Subcutaneous abdominal adipose tissue (tissue), 5 donors: ENCODE results near the gene GBX1.

Experiments
- H3K27ac ChIP-seq: one replicate; pipeline ENCODE4 v1.7.0; 2013; ENCODE audit warnings: low read depth, mild to moderate bottlenecking, inconsistent platforms, low read length, moderate library complexity
- H3K27me3 ChIP-seq, 5 donors: one replicate each; pipeline ENCODE4 v1.7.0; 2013; ENCODE audit warnings: low read length in 5 of 5, inconsistent platforms in 1 of 5; ENCODE audit not compliant: control insufficient read depth in 5 of 5, insufficient read depth in 4 of 5
- H3K36me3 ChIP-seq, 5 donors: one replicate each; pipeline ENCODE4 v1.7.0; 2013; ENCODE audit warnings: low read length in 5 of 5; ENCODE audit not compliant: control insufficient read depth in 5 of 5, insufficient read depth in 5 of 5
- H3K4me1 ChIP-seq, 5 donors: one replicate each; pipeline ENCODE4 v1.7.0; 2013; ENCODE audit warnings: low read length in 5 of 5, mild to moderate bottlenecking in 3 of 5, moderate library complexity in 1 of 5; ENCODE audit not compliant: control insufficient read depth in 5 of 5, insufficient read depth in 5 of 5
- H3K4me3 ChIP-seq, 5 donors: one replicate each; pipeline ENCODE4 v1.7.0; 2013; ENCODE audit warnings: low read length in 5 of 5, low read depth in 1 of 5
- H3K9ac ChIP-seq, 5 donors: one replicate each; pipeline ENCODE4 v1.7.0; 2013; ENCODE audit warnings: low read length in 5 of 5, mild to moderate bottlenecking in 4 of 5, moderate library complexity in 3 of 5
- H3K9me3 ChIP-seq, 5 donors: one replicate each; pipeline ENCODE4 v1.7.0; 2013; ENCODE audit warnings: low read length in 5 of 5; ENCODE audit not compliant: control insufficient read depth in 5 of 5
- donor health status: healthy.
- donor health status: healthy.
- donor health status: healthy.
- donor health status: healthy.
- donor health status: healthy.

GBX1 gene

GRCh38 chr7:151124481-151124880 lies 43.0 kb downstream of the GBX1 start:
- no peaks in the 10 kb centered on the region for H3K27me3 ChIP-seq
- H3K36me3 ChIP-seq: peaks cover 0 to 89% (median 63%) of the 10 kb centered on the region in 5 donors
- no peaks in the 10 kb centered on the region for H3K9me3 ChIP-seq
- peaks cover 0 to 11% (median 9%) of the 10 kb centered on the region in 5 donors for H3K4me1 ChIP-seq
- H3K4me3 ChIP-seq: no peak overlapping the region
- no peak overlapping the region for H3K9ac ChIP-seq
- H3K27ac ChIP-seq: no peak overlapping the region

DNA sequence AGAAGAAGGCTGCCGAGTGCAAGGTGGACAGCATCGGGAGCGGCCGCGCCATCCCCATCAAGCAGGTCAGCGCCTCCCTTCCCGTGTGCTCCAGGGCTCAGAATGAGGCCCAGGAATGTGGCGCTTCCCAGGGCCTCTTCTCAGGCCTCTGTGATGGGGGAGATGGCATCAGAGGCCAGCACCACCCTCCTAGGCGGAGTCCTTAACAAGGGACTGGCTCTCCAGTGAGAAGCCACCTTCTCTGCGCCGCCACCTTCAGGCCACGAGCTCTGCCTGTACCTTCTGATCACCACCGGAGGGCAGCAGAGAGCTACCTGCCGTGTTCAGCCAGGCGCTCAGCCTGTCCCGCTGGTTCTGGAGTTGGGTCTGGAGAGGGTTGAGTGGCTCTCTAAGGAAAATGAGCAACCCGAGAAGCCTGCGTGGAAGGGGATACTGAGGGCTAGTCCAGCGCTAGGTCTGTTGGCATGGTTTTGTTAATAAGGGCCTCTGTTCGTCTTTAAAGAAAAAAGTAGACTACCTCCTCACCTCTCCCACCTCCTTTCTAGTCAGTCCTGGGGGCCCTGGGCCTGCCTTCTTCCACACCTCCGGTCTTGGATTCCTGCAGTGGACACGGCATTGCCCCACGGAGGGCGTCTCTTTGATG lies 43.6 kb downstream of the GBX1 start:
- Histone ChIP-seq H3K4me1 (peaks cover 0 to 11% (median 9%) of the 10 kb centered on the region in 5 donors), H3K9ac (no peak overlapping the region), H3K36me3 (peaks cover 0 to 89% (median 63%) of the 10 kb centered on the region in 5 donors)

GRCh38 chr7:151123158-151123821 lies 44.2 kb downstream of the GBX1 start:
- no peaks in the 10 kb centered on the region for H3K9me3 ChIP-seq
- H3K4me3 ChIP-seq: no peak overlapping the region
- H3K27me3 ChIP-seq: no peaks in the 10 kb centered on the region
- H3K9ac ChIP-seq: no peak overlapping the region
- peaks cover 0 to 11% (median 9%) of the 10 kb centered on the region in 5 donors for H3K4me1 ChIP-seq
- peaks cover 0 to 89% (median 63%) of the 10 kb centered on the region in 5 donors for H3K36me3 ChIP-seq
- H3K27ac ChIP-seq: no peak overlapping the region

More for the DNA sequence above, 43.6 kb downstream of the GBX1 start:
- Histone ChIP-seq H3K27ac (no peak overlapping the region), H3K4me3 (no peak overlapping the region), H3K9me3 (no peaks in the 10 kb centered on the region), H3K27me3 (no peaks in the 10 kb centered on the region)

DNA sequence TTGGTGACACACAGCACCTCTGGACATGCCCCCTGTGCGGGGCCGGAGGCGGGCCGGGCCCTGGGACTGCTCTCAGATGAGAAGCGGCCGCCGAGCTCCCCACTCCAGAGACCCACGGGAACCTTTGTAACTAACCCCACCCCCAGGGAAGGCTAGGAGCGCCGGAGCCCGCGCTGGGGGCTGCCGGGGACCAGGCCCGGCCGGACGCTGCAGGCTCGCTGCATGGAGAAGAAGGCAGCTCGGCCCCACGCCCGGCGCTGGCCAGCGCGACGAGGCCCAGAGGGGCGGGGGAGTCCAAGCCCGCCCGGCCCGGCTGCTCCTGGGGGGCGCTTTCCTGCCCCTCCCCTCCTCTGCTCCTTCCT lies 44.7 kb downstream of the GBX1 start:
- Histone ChIP-seq H3K27ac (no peak overlapping the region), H3K36me3 (peaks cover 0 to 89% (median 63%) of the 10 kb centered on the region in 5 donors), H3K4me1 (peaks cover 0 to 11% (median 9%) of the 10 kb centered on the region in 5 donors)

DNA sequence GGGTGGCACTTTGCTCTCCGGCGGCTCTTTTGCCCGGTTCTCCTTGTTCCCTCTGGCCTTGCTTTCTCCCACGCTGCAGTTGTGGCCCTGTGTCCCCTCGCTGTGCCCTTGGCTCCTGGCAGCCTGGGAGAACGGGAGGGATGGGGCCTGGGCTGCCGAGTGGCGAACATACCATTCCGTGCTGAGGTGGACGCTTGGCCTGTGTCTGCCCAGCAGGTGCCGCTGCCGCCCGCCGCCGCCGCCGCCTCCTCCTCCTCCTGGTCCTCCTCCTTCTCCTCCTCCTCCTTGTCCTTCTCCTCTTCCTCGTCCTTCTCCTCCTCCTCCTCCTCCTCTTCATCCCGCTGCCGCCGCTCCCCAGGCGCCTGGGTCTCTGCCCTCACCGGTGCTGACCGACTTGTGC lies 45.2 kb downstream of the GBX1 start:
- H3K27ac ChIP-seq: no peak overlapping the region
- peaks cover 0 to 89% (median 65%) of the 10 kb centered on the region in 5 donors for H3K36me3 ChIP-seq
- no peak overlapping the region for H3K4me3 ChIP-seq
- no peak overlapping the region for H3K9ac ChIP-seq
- H3K27me3 ChIP-seq: no peaks in the 10 kb centered on the region
- no peaks in the 10 kb centered on the region for H3K9me3 ChIP-seq
- peaks cover 0 to 11% (median 9%) of the 10 kb centered on the region in 5 donors for H3K4me1 ChIP-seq

More for the DNA sequence above, 44.7 kb downstream of the GBX1 start:
- H3K9ac ChIP-seq: no peak overlapping the region
- H3K4me3 ChIP-seq: no peak overlapping the region
- no peaks in the 10 kb centered on the region for H3K9me3 ChIP-seq
- no peaks in the 10 kb centered on the region for H3K27me3 ChIP-seq

- Histone ChIP-seq H3K27ac (no peak overlapping the region), H3K36me3 (peaks cover 0 to 88% (median 68%) of the 10 kb centered on the region in 5 donors), H3K4me3 (no peak overlapping the region), H3K27me3 (no peaks in the 10 kb centered on the region), H3K9ac (no peak overlapping the region), H3K4me1 (peaks cover 0 to 11% (median 9%) of the 10 kb centered on the region in 5 donors), H3K9me3 (no peaks in the 10 kb centered on the region)
These were observed 45.9 kb downstream of the GBX1 start for GRCh38 chr7:151121380-151122170.

DNA sequence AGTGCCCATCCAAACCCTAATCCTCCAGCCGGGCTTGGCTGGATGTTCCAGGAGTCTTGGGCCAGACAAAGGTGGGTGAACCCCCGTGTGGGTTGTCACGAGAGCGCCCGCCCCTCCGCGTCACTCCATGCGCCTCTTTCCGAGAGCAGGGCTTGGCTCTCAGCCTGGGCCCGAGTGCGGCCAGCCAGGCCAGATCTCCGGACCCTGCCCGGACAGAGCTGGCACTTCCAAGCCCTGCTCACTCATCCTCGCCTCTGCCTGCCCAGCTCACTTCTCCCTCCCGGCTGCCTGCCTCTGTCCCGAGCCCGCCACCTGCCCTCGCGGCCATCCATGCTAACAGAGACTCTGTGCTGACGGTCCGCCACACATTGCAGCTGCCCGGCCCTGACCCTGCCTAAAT lies 46.6 kb downstream of the GBX1 start:
- Histone ChIP-seq H3K27me3 (no peaks in the 10 kb centered on the region), H3K4me3 (no peak overlapping the region), H3K27ac (no peak overlapping the region), H3K4me1 (peaks cover 0 to 12% (median 9%) of the 10 kb centered on the region in 5 donors), H3K9ac (no peak overlapping the region), H3K36me3 (peaks cover 0 to 90% (median 68%) of the 10 kb centered on the region in 5 donors), H3K9me3 (no peaks in the 10 kb centered on the region)

DNA sequence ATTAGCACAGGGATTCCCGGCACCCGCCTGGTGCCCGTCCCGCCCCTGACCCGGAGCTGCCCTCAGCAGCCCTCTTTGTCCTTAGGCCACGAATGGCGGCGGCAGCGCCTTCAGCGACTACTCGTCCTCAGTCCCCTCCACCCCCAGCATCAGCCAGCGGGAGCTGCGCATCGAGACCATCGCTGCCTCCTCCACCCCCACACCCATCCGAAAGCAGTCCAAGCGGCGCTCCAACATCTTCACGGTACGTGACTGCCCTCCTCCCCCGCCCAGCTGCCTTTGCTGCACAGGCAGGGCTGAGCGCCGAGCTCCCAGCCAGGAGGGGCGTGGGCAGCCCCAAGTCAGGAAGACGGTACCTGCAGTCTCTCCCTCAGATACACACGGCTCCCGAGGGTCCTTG lies 47.6 kb downstream of the GBX1 start:
- Histone ChIP-seq H3K36me3 (peaks cover 0 to 84% (median 68%) of the 10 kb centered on the region in 5 donors), H3K27ac (no peak overlapping the region), H3K9ac (no peak overlapping the region), H3K4me1 (peaks cover 0 to 7% (median 3%) of the 10 kb centered on the region in 5 donors), H3K27me3 (no peaks in the 10 kb centered on the region), H3K9me3 (no peaks in the 10 kb centered on the region), H3K4me3 (no peak overlapping the region)

DNA sequence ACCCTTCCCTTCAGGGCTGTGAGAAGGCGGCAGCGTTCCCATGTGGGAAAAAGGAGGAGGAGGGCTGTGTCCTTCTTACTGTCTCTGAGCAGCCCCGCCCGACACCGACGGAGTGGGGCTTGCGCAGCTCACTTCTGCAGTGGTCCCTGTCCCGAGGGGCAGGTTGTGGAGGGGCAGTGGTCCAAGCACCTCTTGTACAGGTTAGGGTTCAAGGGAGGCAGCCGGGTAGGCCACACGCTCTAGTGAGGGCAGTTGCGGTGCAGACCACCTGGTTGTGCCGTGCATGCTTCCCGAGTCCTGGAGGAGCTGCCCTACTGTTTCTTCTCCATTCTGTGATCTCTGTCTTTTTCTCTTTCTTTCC lies 48.5 kb downstream of the GBX1 start:
- Histone ChIP-seq H3K27me3 (no peaks in the 10 kb centered on the region), H3K36me3 (peaks cover 0 to 75% (median 64%) of the 10 kb centered on the region in 5 donors), H3K9ac (no peak overlapping the region), H3K9me3 (no peaks in the 10 kb centered on the region), H3K4me1 (peaks cover 0 to 11% (median 3%) of the 10 kb centered on the region in 5 donors), H3K27ac (no peak overlapping the region), H3K4me3 (no peak overlapping the region)
